Measurements from ENCODE around the gene ASCC3.

GRCh38 chr6:100796049-100796823 lies 84.9 kb downstream of the ASCC3 start:
- no peak for TF ChIP-seq POLR2A (IDR thresholded peaks at IDR 0.05; ENCODE audit: low read depth)
- no peak for TF ChIP-seq CTCF (IDR thresholded peaks at IDR 0.05)
- TF ChIP-seq EP300 (IDR thresholded peaks at IDR 0.05) = no peak
